HG03097 (cell line): Measurements from ENCODE around the gene UQCC5.
"Not testable (repeated sequence)": the region's sequence is repeated elsewhere in the genome, so short reads cannot be mapped to it uniquely, and the experiment has no call there.

ENCODE experiments used
- ATAC-seq: cut with Tn5 transposase; IDR thresholded peaks from one replicate; pipeline ENCODE4 v1.9.1; 2021; ENCODE audit not compliant: unreplicated experiment, low FRiP score

Gene UQCC5

GRCh38 chr3:52521881-52522650 lies 14.3 kb upstream of the UQCC5 start:
- ATAC-seq = no peak

GRCh38 chr3:52522651-52523251 lies 13.7 kb upstream of the UQCC5 start:
- no peak for ATAC-seq

GRCh38 chr3:52523386-52524257 lies 12.8 kb upstream of the UQCC5 start:
- ATAC-seq = no peak

DNA sequence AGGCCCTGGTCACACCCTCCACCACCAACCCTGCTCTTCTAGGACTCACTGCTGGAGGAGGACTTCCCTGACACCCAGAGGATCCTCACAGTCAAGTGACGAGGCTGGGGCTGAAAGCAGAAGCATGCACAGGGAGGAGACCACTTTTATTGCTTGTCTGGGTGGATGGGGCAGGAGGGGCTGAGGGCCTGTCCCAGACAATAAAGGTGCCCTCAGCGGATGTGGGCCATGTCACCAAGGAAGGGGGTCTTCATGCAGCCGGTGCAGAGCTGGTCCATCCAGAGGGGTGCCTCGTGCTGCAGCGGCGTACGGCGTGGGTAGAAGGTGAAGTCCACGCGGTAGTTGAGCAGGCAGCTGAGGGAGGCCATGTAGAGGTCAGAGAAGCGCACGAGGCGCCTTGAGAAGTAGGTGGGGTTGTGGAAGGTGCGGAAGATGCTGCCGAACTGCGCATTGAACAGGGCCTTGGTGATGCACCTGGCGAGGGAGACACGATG lies 12.1 kb upstream of the UQCC5 start:
- no peak for ATAC-seq

- ATAC-seq = no peak
Measured at GRCh38 chr3:52524752-52525679, 11.4 kb upstream of the UQCC5 start.

GRCh38 chr3:52525680-52526561 lies 10.5 kb upstream of the UQCC5 start:
- ATAC-seq = no peak

- ATAC-seq = not testable (repeated sequence)
Measured at GRCh38 chr3:52526671-52527038, 9.8 kb upstream of the UQCC5 start.

GRCh38 chr3:52527039-52527731 lies 9.2 kb upstream of the UQCC5 start:
- no peak for ATAC-seq

GRCh38 chr3:52527732-52528585 lies 8.4 kb upstream of the UQCC5 start:
- no peak for ATAC-seq

- no peak for ATAC-seq
Measured at GRCh38 chr3:52528586-52529375, 7.6 kb upstream of the UQCC5 start.

- ATAC-seq = no peak
Measured at GRCh38 chr3:52529376-52530333, 6.8 kb upstream of the UQCC5 start.

DNA sequence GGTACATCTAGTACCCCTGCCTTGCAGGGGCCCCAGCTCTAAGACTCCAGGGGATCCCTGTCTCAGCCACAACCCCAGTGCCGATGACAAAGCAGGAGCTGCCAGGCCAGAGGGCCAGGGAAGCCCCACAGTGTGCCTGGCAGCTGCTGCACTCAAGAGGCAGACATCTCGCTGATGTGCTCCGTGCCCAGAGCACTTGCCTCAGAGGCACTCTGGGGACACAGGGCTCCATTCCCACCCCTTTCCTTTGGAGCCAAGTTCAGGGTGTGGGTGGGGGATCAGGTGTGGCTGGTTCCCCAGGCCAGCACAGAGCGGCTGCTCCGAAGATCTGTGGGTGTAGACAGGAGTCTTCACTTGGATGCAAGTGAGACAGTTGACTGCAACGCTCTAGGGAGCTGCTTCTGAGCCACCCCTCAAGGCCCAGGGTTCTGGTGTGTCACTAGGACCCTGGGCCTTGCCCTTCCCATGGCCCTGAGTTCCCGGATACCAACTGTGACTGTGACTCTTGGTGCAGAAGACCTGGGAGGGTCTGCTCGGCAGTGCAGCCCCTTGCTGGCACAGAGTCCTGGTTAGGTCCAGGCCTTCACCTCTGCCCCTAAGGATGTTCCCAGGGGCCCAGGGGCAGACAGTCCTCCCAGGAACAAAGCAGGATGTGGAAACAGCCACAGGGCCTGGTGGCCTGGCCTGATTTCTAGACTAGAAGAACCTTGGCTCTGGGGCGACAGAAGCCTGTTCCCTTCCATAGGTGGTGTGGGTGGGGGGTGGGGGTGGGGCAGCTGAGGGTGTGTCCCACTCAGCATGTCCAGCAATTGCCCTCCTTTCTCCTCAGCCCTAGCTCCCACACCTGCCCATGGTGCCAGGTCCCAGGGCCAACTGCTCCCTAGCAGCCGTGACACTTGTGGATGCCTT lies 5.2 kb upstream of the UQCC5 start:
- ATAC-seq = no peak

DNA sequence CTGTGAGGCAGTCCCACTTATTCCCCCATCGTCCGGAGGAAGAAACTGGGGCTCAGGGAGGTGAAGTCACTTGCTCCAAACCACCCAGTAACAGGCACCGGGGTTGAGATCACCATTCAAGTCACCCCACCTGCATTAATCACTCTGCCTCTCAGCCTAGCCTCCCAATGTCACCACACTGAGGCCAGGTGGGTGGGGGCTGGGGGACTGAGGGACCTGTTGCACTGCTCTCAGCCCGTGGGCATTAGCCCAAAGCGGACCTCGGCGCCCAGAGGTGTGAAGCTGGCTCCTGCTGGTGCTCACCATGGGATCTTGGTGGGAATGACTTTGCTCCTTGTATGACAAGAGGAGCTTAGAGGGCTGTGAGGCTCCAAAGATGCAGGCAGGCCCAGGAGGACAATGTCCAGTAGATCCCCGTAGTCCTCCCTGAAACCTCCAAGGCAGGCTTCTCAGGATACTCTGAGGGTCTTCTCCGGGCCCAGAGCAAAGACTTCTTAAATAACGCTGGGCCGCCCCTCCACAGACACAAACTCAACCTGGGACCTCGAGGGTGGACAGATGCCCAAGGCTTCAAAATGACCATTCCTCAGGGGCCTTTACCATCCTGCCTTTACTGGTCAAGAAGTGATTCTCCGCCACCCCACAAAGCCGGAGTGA lies 4.4 kb upstream of the UQCC5 start:
- ATAC-seq = no peak

- ATAC-seq = no peak
Measured at GRCh38 chr3:52532517-52532837, 3.9 kb upstream of the UQCC5 start.
